Lung (tissue), 12 donors: Measurements from ENCODE around the gene PMEL. TPM values are rescaled to one million over a fixed set of nuclear protein-coding genes. Genes with fewer than 3 reads are reported as not detected.
A peak's percentile ranks its signal among the peaks of the same experiment; 100 is the strongest.

Experiments
- ATAC-seq: fragments of 200-7000 bp; cut with Tn5 transposase; one replicate; pipeline ENCODE4 v1.9.1; 2020; ENCODE audit warnings: moderate number of reproducible peaks; ENCODE audit not compliant: insufficient read depth, low FRiP score
- DNase-seq, 3 donors: peaks; one replicate each; pipeline ENCODE4 v3.0.0-alpha.2; 2013 to 2017
- H3K27ac ChIP-seq, 2 donors: one replicate each; pipeline ENCODE4 v1.5.1; 2013; ENCODE audit warnings: mild to moderate bottlenecking in 2 of 2, moderate library complexity in 2 of 2, control low read depth in 1 of 2, inconsistent platforms in 1 of 2, low read depth in 1 of 2, low read length in 1 of 2
- H3K27me3 ChIP-seq, 3 donors: one replicate each; pipeline ENCODE4 v1.5.1; 2013; ENCODE audit warnings: low read length in 2 of 3; ENCODE audit not compliant: control insufficient read depth in 3 of 3, insufficient read depth in 3 of 3
- H3K36me3 ChIP-seq, 4 donors: one replicate each; pipeline ENCODE4 v1.5.1; 2013; ENCODE audit warnings: low read length in 4 of 4, mild to moderate bottlenecking in 1 of 4, moderate library complexity in 1 of 4; ENCODE audit not compliant: control insufficient read depth in 4 of 4, insufficient read depth in 4 of 4
- H3K4me1 ChIP-seq, 5 donors: one replicate each; pipeline ENCODE4 v1.5.1; 2013; ENCODE audit warnings: low read length in 5 of 5, mild to moderate bottlenecking in 2 of 5, moderate library complexity in 1 of 5; ENCODE audit not compliant: control insufficient read depth in 5 of 5, insufficient read depth in 5 of 5
- H3K4me3 ChIP-seq: one replicate; pipeline ENCODE4 v1.5.1; 2013; ENCODE audit warnings: mild to moderate bottlenecking, control low read depth, moderate library complexity
- H3K9ac ChIP-seq, 2 donors: one replicate each; pipeline ENCODE4 v1.5.1; 2013; ENCODE audit warnings: low read length in 2 of 2, control low read depth in 1 of 2; ENCODE audit not compliant: insufficient read depth in 1 of 2
- H3K9me3 ChIP-seq, 4 donors: one replicate each; pipeline ENCODE4 v1.5.1; 2013; ENCODE audit warnings: low read length in 3 of 4, mild to moderate bottlenecking in 1 of 4, moderate library complexity in 1 of 4; ENCODE audit not compliant: control insufficient read depth in 4 of 4, insufficient read depth in 3 of 4
- CTCF ChIP-seq: IDR thresholded peaks from 2 replicates; pipeline ENCODE4 v1.5.1; 2012; ENCODE audit warnings: mild to moderate bottlenecking; ENCODE audit errors: control extremely low read depth, extremely low read depth
- WGBS, 2 donors: extraction: QIAGEN DNeasy Blood & Tissue Kit; methylation state at CpG; one replicate each; pipeline ENCODE4 v1.1.7; 2013; 5-methylcytosine and 5-hydroxymethylcytosine counted together
- polyA plus RNA-seq, 2 donors: library from polyadenylated mRNA; stranded (reverse); fragments of 200-250 nt; gene quantifications; one replicate each; pipeline ENCODE4 v1.2.1, GENCODE V29; 2013
- total RNA-seq, 2 donors: library from RNA; depleted of rRNA in 1 of 2; stranded (reverse); fragments of >200 nt in 1 of 2; gene quantifications; one replicate each; pipeline ENCODE4 v1.2.1, GENCODE V29; 2014 to 2021
- donor health status: control.
- donor health status: control.
- donor health status: Bipolar disorder and iron deficiency.
- donor health status: healthy.
- donor health status: DM: yes; HTN: yes; CAD: no.

Gene PMEL
- total and polyA plus RNA-seq, 4 donors: 0.43 to 1.7 (median 1.1) TPM

- Histone ChIP-seq H3K27ac (no peak overlapping the region), H3K36me3 (peaks cover 0 to 2% (median 0%) of the 10 kb centered on the region in 4 donors), H3K4me1 (peaks cover 0 to 8% (median 4%) of the 10 kb centered on the region in 5 donors), H3K27me3 (no peaks in the 10 kb centered on the region), H3K9me3 (no peaks in the 10 kb centered on the region), H3K9ac (no peak overlapping the region), H3K4me3 (no peak overlapping the region)
- DNase-seq (no peak), ATAC-seq (no peak)
- no peak for TF ChIP-seq CTCF
- 91 to 97% methylated on average over 2 of the region's 2 CpGs for WGBS, 2 donors
These were observed 45.8 kb upstream of the PMEL start for GRCh38 chr12:56011509-56012090.

GRCh38 chr12:56010111-56010570 is 44.3 kb upstream of the PMEL start:
- Histone ChIP-seq H3K4me3 (no peak overlapping the region), H3K9me3 (no peaks in the 10 kb centered on the region), H3K9ac (peak overlapping the region in 1 of 2 donors; percentile 20), H3K4me1 (peaks cover 0 to 8% (median 4%) of the 10 kb centered on the region in 5 donors), H3K27me3 (no peaks in the 10 kb centered on the region), H3K36me3 (peaks cover 0 to 2% (median 0%) of the 10 kb centered on the region in 4 donors), H3K27ac (no peak overlapping the region)
- TF ChIP-seq CTCF: no peak
- ATAC-seq: no peak
- WGBS, 2 donors: 61% methylated on average over 2 of the region's 2 CpGs
- no peak for DNase-seq

- Histone ChIP-seq H3K9ac (peak overlapping the region; percentile 61 to 89), H3K9me3 (no peaks in the 10 kb centered on the region), H3K4me1 (peaks cover 0 to 8% (median 4%) of the 10 kb centered on the region in 5 donors), H3K27ac (peak overlapping the region; percentile 91 to 94), H3K27me3 (no peaks in the 10 kb centered on the region), H3K4me3 (peak overlapping the region; percentile 75), H3K36me3 (peaks cover 0 to 13% (median 4%) of the 10 kb centered on the region in 4 donors)
- TF ChIP-seq CTCF: no peak
- WGBS, 2 donors: 3% methylated on average over 35 to 44 of the region's 44 CpGs
- DNase-seq (peak; percentile 77 to 83 (median 79)), ATAC-seq (peak; percentile 81)
These were observed 42.0 kb upstream of the PMEL start for GRCh38 chr12:56007564-56008559.
